Ovary (tissue), 1 donor: Measurements from ENCODE around the gene DENND6B.

Experiments used
- EP300 ChIP-seq: sonication (generic); formaldehyde crosslinking; IDR thresholded peaks from one replicate; pipeline ENCODE4 v1.6.1; 2017; ENCODE audit warnings: antibody characterized with exemption
- POLR2A ChIP-seq: fragments of 450-650 bp; IDR thresholded peaks from one replicate; pipeline ENCODE4 v1.6.1; 2017; ENCODE audit warnings: antibody characterized with exemption, mild to moderate bottlenecking, moderate library complexity

DNA sequence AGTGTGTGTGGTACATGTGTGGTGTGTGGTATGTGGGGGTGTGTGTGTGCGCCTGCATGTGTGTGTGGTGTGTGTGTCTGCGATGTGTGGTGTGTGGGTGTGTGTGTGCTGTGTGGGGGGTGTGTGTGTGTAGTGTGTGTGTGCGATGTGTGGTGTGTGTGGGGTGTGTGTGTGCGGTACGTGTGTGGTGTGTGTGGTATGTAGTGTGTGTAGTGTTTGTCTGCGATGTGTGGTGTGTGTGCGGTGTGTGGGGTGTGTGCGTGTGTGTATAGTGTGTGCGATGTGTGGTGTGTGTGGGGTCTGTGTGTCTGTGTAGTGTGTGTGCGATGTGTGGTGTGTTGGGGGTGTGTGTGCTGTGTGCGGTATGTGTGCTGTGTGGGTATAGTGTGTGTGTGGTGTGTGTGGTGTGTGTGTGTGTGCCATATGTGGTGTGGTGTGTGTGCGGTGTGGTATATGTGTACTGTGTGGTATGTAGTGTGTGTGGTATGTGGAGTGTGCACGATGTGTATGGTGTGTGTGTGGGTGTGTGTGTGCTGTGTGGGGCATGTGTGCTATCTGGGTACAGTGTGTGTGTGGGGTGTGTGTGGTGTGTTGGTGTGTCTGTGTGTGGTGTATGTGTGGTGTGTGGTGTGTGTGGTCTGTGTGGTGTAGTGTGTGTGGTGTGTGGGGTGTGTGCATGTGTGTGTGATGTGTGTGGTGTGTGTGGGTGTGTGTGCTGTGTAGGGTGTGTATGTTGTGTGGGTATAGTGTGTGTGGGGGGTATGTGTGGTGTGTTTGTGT, 10.6 kb upstream of the DENND6B start:
- TF ChIP-seq EP300 (no peak), POLR2A (no peak)
